GM12878 (cell line): ENCODE measurements around the gene TMEM176B. TPM values are rescaled to one million over a fixed set of nuclear protein-coding genes. Genes with fewer than 3 reads are reported as not detected.

Experiments
- ATAC-seq: fragments of 200-7000 bp; cut with Tn5 transposase; 3 replicates; pipeline ENCODE4 v1.9.1; 2020; ENCODE audit warnings: mild to moderate bottlenecking, moderate library complexity
- BruUV-seq: library from RNA; stranded (reverse); fragments of 400-500 nt; replicated peaks from 2 replicates; lab custom pipeline; 2021; lab: Mats Ljungman, UMichigan
- CTCF ChIA-PET: fragments of 300-600 bp; sonication (Branson Sonifier 250); formaldehyde crosslinking; extraction: SDS; loops from one replicate; lab custom pipeline; 2021; ENCODE audit warnings: inconsistent platforms; lab: Yijun Ruan, JAX
- POLR2A ChIA-PET: fragments of 350-600 bp; formaldehyde crosslinking; extraction: SDS; loops from one replicate; lab custom pipeline; 2021; ENCODE audit warnings: inconsistent platforms; lab: Charles Lee
- RAD21 ChIA-PET: fragments of 300-600 bp; sonication (Branson Sonifier 250); formaldehyde crosslinking; loops from one replicate; lab custom pipeline; 2023; ENCODE audit warnings: antibody characterized with exemption; ENCODE audit not compliant: unreplicated experiment; lab: Charles Lee
- SMC1A ChIA-PET: fragments of 300-600 bp; sonication (Branson Sonifier 250); formaldehyde crosslinking; loops from one replicate; lab custom pipeline; 2023; ENCODE audit not compliant: unreplicated experiment, uncharacterized antibody; lab: Charles Lee
- DNase-seq: peaks from one replicate; pipeline ENCODE4 v3.0.0-alpha.2; 2011; ENCODE audit warnings: low read depth, low spot score
- FAIRE-seq: peaks from 3 replicates; lab custom pipeline; 2011; peaks lifted over from hg19 to GRCh38; lab: Jason Lieb, UNC
- H2AFZ ChIP-seq: 2 replicates; pipeline ENCODE4 v1.6.0; 2011; ENCODE audit warnings: low read depth, low read length, control low read depth; ENCODE audit not compliant: control insufficient read depth
- H3K27ac ChIP-seq: 2 replicates; pipeline ENCODE4 v1.5.1; 2011; ENCODE audit warnings: control low read depth; ENCODE audit not compliant: control insufficient read depth, insufficient read depth
- H3K27me3 ChIP-seq, 2 experiments: replicated peaks in 1 of 2; 2 replicates each; pipeline versions ENCODE4 v1.6.0 to v1.6.1; 2011; ENCODE audit warnings: low read length in 1 of 2; ENCODE audit not compliant: control insufficient read depth in 2 of 2, insufficient read depth in 2 of 2
- H3K36me3 ChIP-seq, 2 experiments: 2 replicates each; pipeline ENCODE4 v1.5.1; 2011; ENCODE audit warnings: low read length in 1 of 2; ENCODE audit not compliant: control insufficient read depth in 2 of 2, insufficient read depth in 2 of 2
- H3K4me1 ChIP-seq: 2 replicates; pipeline ENCODE4 v1.6.1; 2011; ENCODE audit warnings: mild to moderate bottlenecking, low read length, moderate library complexity, mixed read lengths; ENCODE audit not compliant: control insufficient read depth, insufficient read depth
- H3K4me2 ChIP-seq: 2 replicates; pipeline ENCODE4 v1.6.0; 2011; ENCODE audit warnings: control low read depth; ENCODE audit not compliant: control insufficient read depth, insufficient read depth
- H3K4me3 ChIP-seq: fragments of 200-600 bp; sonication (generic); 2 replicates; pipeline ENCODE4 v1.5.1; 2016
- H3K79me2 ChIP-seq: 2 replicates; pipeline ENCODE4 v1.6.0; 2011; ENCODE audit warnings: low read length; ENCODE audit not compliant: control insufficient read depth, insufficient read depth
- H3K9ac ChIP-seq: 2 replicates; pipeline ENCODE4 v1.8.0; 2011; ENCODE audit warnings: low read length, control low read depth, mixed read lengths; ENCODE audit not compliant: control insufficient read depth, insufficient read depth
- H3K9me3 ChIP-seq: replicated peaks from 3 replicates; pipeline ENCODE4 v1.5.1; 2011; ENCODE audit warnings: mild to moderate bottlenecking, low read length; ENCODE audit not compliant: control insufficient read depth, insufficient read depth
- H4K20me1 ChIP-seq: 2 replicates; pipeline ENCODE4 v1.6.0; 2011; ENCODE audit not compliant: control insufficient read depth, insufficient read depth
- BCL11A ChIP-seq: IDR thresholded peaks from 2 replicates; pipeline ENCODE4 v1.6.1; 2011; ENCODE audit warnings: low read depth, low read length
- CHD1 ChIP-seq: IDR thresholded peaks from 2 replicates; pipeline ENCODE4 v1.6.1; 2012; ENCODE audit warnings: low read depth, low read length, improper control_type of control experiment
- E2F4 ChIP-seq: IDR thresholded peaks from 2 replicates; pipeline ENCODE4 v1.6.1; 2012; ENCODE audit warnings: low read depth, low read length, improper control_type of control experiment
- ETV6 ChIP-seq, 2 experiments: fragments of 450-650 bp in 1 of 2; IDR thresholded peaks in 1 of 2; conservative IDR thresholded peaks in 1 of 2; 2 replicates each; pipeline ENCODE4 v1.6.1; 2014; ENCODE audit warnings: antibody characterized with exemption in 1 of 2, borderline replicate concordance in 1 of 2, low read depth in 1 of 2, mild to moderate bottlenecking in 1 of 2, moderate library complexity in 1 of 2
- GABPA ChIP-seq: IDR thresholded peaks from 2 replicates; pipeline ENCODE4 v1.6.1; 2014; ENCODE audit warnings: antibody characterized with exemption, low read depth, mild to moderate bottlenecking, inconsistent platforms
- HDGF ChIP-seq: fragments of 450-650 bp; IDR thresholded peaks from 2 replicates; pipeline ENCODE4 v1.6.1; 2016; ENCODE audit warnings: antibody characterized with exemption
- NBN ChIP-seq: fragments of 450-650 bp; IDR thresholded peaks from 2 replicates; pipeline ENCODE4 v1.6.1; 2016
- NFYA ChIP-seq: IDR thresholded peaks from 2 replicates; pipeline ENCODE4 v1.6.1; 2011; ENCODE audit warnings: low read depth, mild to moderate bottlenecking, low read length, improper control_type of control experiment, borderline replicate concordance
- PBX3 ChIP-seq: IDR thresholded peaks from 2 replicates; pipeline ENCODE4 v1.6.1; 2011; ENCODE audit warnings: mild to moderate bottlenecking, low read depth, low read length, moderate library complexity; ENCODE audit not compliant: insufficient replicate concordance
- POLR2A ChIP-seq: IDR thresholded peaks from 2 replicates; pipeline ENCODE4 v1.6.1; 2011; ENCODE audit warnings: low read depth, mild to moderate bottlenecking, low read length
- RBBP5 ChIP-seq: fragments of 200-600 bp; sonication (generic); conservative IDR thresholded peaks from 2 replicates; pipeline ENCODE4 v1.6.1; 2016
- RCOR1 ChIP-seq: conservative IDR thresholded peaks from 2 replicates; pipeline ENCODE4 v1.6.1; 2012; ENCODE audit warnings: low read depth, low read length, improper control_type of control experiment
- REST ChIP-seq: IDR thresholded peaks from 2 replicates; pipeline ENCODE4 v1.6.1; 2012; ENCODE audit warnings: mild to moderate bottlenecking, low read depth, low read length
- RFX5 ChIP-seq: IDR thresholded peaks from 2 replicates; pipeline ENCODE4 v1.6.1; 2011; ENCODE audit warnings: low read depth, low read length, improper control_type of control experiment
- SIN3A ChIP-seq: IDR thresholded peaks from 2 replicates; pipeline ENCODE4 v1.6.1; 2012; ENCODE audit warnings: low read depth, low read length, improper control_type of control experiment
- STAT3 ChIP-seq: IDR thresholded peaks from 2 replicates; pipeline ENCODE4 v1.6.1; 2011; ENCODE audit warnings: low read depth, low read length, improper control_type of control experiment
- SUZ12 ChIP-seq: fragments of 200-600 bp; sonication (generic); IDR thresholded peaks from one replicate; pipeline ENCODE4 v1.6.1; 2018; ENCODE audit warnings: antibody characterized with exemption, mild to moderate bottlenecking; ENCODE audit not compliant: unreplicated experiment
- YBX1 ChIP-seq: fragments of 450-650 bp; IDR thresholded peaks from 2 replicates; pipeline ENCODE4 v1.6.1; 2016; ENCODE audit warnings: antibody characterized with exemption
- ZBED1 ChIP-seq: IDR thresholded peaks from 2 replicates; pipeline ENCODE4 v1.6.1; 2016; ENCODE audit warnings: borderline replicate concordance
- ZNF24 ChIP-seq: fragments of 450-650 bp; IDR thresholded peaks from 2 replicates; pipeline ENCODE4 v1.6.1; 2017; ENCODE audit warnings: antibody characterized with exemption, mild to moderate bottlenecking
- WGBS: methylation state at CpG from one replicate; pipeline ENCODE4 v1.1.6; 2016; ENCODE audit warnings: low lambda C conversion rate; ENCODE audit not compliant: insufficient replicate concordance, insufficient coverage; ENCODE audit errors: missing lambda C conversion rate; 5-methylcytosine and 5-hydroxymethylcytosine counted together
- in situ Hi-C: fragments of 300-500 bp; cut with MboI; formaldehyde crosslinking; loops from 9 replicates; pipeline ENCODE4 v1.14.3; 2018; ENCODE audit warnings: mixed read lengths
- intact Hi-C: fragments of 100-400 bp; cut with micrococcal nuclease; formaldehyde crosslinking; loops from one replicate; pipeline ENCODE4 v1.14.2; 2022; ENCODE audit not compliant: unreplicated experiment
- polyA plus RNA-seq, 11 experiments: library from polyadenylated mRNA; depleted of rRNA in 4 of 11; unstranded in 6 of 11; stranded (reverse) in 5 of 11; fragments of >200 nt; fragmentation: Nextera tagmentation in 4 of 11; fragmentation: Illumina TruSeq in 1 of 11; extraction: Ambion mirVana in 4 of 11; extraction: Trizol in 1 of 11; gene quantifications; 1 replicate in 1 of 11; 2 replicates in 10 of 11; pipeline versions ENCODE4 v1.2.1 to v1.2.3, GENCODE V29; 2011 to 2016; ENCODE audit warnings: inconsistent platforms in 2 of 11, missing spikeins in 2 of 11, low read depth in 1 of 11
- total RNA-seq, 4 experiments: library from RNA; depleted of rRNA in 3 of 4; stranded (reverse); fragments of >200 nt in 3 of 4; fragmentation: Illumina TruSeq in 1 of 4; extraction: Trizol in 1 of 4; gene quantifications; 2 replicates each; pipeline versions ENCODE4 v1.2.1 to v1.2.3, GENCODE V29; 2013 to 2021

Gene TMEM176B
- total and polyA plus RNA-seq, 10 of the 15 experiments (the other 5 are each of a cell fraction or from before 2014, with no cell fraction given) = 0.05 to 0.40 (median 0.20) TPM; not detected in 4

- TF ChIP-seq PBX3 (no peak), REST (no peak), NBN (no peak), GABPA (no peak), ZNF24 (no peak), YBX1 (no peak), RBBP5 (no peak), BCL11A (no peak)
Observed at GRCh38 chr7:150846291-150847115, 46.3 kb upstream of the TMEM176B start (continued).

- no peaks in the 10 kb centered on the region for H3K36me3 ChIP-seq
- no peak overlapping the region for H3K4me2 ChIP-seq
- SMC1A ChIA-PET = no interaction called here
- DNase-seq (no peak), ATAC-seq (no peak), FAIRE-seq (no peak)
- peaks cover 2 to 3% of the 10 kb centered on the region in 2 experiments; a peak in 3 of 4 replicates for H3K27me3 ChIP-seq
- H4K20me1 ChIP-seq = no peaks in the 10 kb centered on the region
- no peak overlapping the region for H3K4me3 ChIP-seq
- no peaks in the 10 kb centered on the region for H3K79me2 ChIP-seq
- in situ Hi-C loops (no loop called here), intact Hi-C loops (no loop called here)
- no peak overlapping the region for H3K9ac ChIP-seq
- POLR2A ChIA-PET = no interaction called here
- CTCF ChIA-PET = interaction anchor here (1.6 kb wide), 1 partner anchor 9 kb away, joined by 3 read pairs; no protein-coding TSS in a partner anchor
- RAD21 ChIA-PET = no interaction called here
- no peak overlapping the region for H2AFZ ChIP-seq
- no peaks in the 10 kb centered on the region for H3K4me1 ChIP-seq
- 0% methylated on average over 3 of the region's 4 CpGs for WGBS
- no peak overlapping the region for H3K27ac ChIP-seq
- no peak for TF ChIP-seq HDGF
- no peak for TF ChIP-seq POLR2A
- no peak for TF ChIP-seq RCOR1
- no peak for TF ChIP-seq CHD1
- TF ChIP-seq NFYA = no peak
- no peak for TF ChIP-seq ETV6 (conservative IDR thresholded peaks at IDR 0.05 in 1 of 2, IDR thresholded peaks at IDR 0.05 in 1 of 2; ENCODE audit: borderline replicate concordance in 1 of 2, low read depth in 1 of 2)
- TF ChIP-seq ZBED1 = no peak
- no peak for TF ChIP-seq STAT3
- no peak for TF ChIP-seq RFX5
- TF ChIP-seq E2F4 = no peak
- TF ChIP-seq SIN3A = no peak
- TF ChIP-seq SUZ12 = no peak
- BruUV-seq = no TSS peak
- no peaks in the 10 kb centered on the region for H3K9me3 ChIP-seq
Observed at GRCh38 chr7:150845421-150845861, 45.3 kb upstream of the TMEM176B start.
